Measurements from ENCODE around the gene RNF8. TPM values are rescaled to one million over a fixed set of nuclear protein-coding genes. Genes with fewer than 3 reads are reported as not detected.

Gene RNF8
- total and polyA plus RNA-seq, 2 of the 4 experiments (the other 2 are of a cell fraction) = 16.5 to 17.9 TPM

GRCh38 chr6:37315157-37315515 is 38.6 kb upstream of the RNF8 start:
- Histone ChIP-seq H3K27ac (ENCODE audit: insufficient read depth, low read length) (no peak overlapping the region), H3K9ac (ENCODE audit: low read depth, low read length) (no peak overlapping the region), H3K36me3 (ENCODE audit: control insufficient read depth, insufficient read depth, low read length) (peaks cover 55% of the 10 kb centered on the region), H2BK5ac (ENCODE audit: low read depth, low read length, poor library complexity, severe bottlenecking) (no peak overlapping the region), H3K4ac (ENCODE audit: low read depth, low read length) (no peak overlapping the region), H4K91ac (ENCODE audit: insufficient read depth, low read depth, low read length) (no peak overlapping the region), H2AK9ac (replicated peaks; ENCODE audit: low read depth, low read length, poor library complexity) (no peak overlapping the region), H3K18ac (ENCODE audit: low read depth, low read length) (no peak overlapping the region), H3K14ac (replicated peaks; ENCODE audit: low read depth, low read length) (no peak overlapping the region), H3K27me3 (ENCODE audit: control insufficient read depth, insufficient read depth, low read length) (no peaks in the 10 kb centered on the region), H2BK15ac (ENCODE audit: low read depth, low read length) (no peak overlapping the region), H2BK120ac (ENCODE audit: low read depth, low read length) (no peak overlapping the region), H4K5ac (ENCODE audit: low read depth, low read length) (no peak overlapping the region), H3K79me1 (ENCODE audit: low read depth in 1 of 2, low read length in 2 of 2) (peaks cover 0 to 7% of the 10 kb centered on the region in 2 experiments; a peak in 2 of 4 replicates), H4K20me1 (ENCODE audit: insufficient read depth, low read length) (peaks cover 9% of the 10 kb centered on the region; the same call in 1 of the 2 replicates), H4K8ac (ENCODE audit: low read depth in 2 of 2, low read length in 2 of 2) (no peak overlapping the region), H3K4me3 (ENCODE audit: insufficient read depth, low read depth, low read length) (no peak overlapping the region), H3K9me3 (ENCODE audit: control insufficient read depth, insufficient read depth, low read length) (no peaks in the 10 kb centered on the region), H3K56ac (ENCODE audit: extremely low read depth, insufficient read depth, low read length) (no peak overlapping the region), H3K9me1 (ENCODE audit: insufficient read depth, low read length) (peaks cover 24% of the 10 kb centered on the region), H3K4me2 (ENCODE audit: low read depth, low read length) (no peak overlapping the region), H3K23ac (ENCODE audit: low read depth, low read length) (no peak overlapping the region), H2AFZ (replicated peaks; ENCODE audit: low read length, poor library complexity) (no peak overlapping the region), H3K4me1 (ENCODE audit: control insufficient read depth, insufficient read depth, low read length) (peaks cover 11% of the 10 kb centered on the region), H2BK20ac (ENCODE audit: low read depth, low read length) (no peak overlapping the region), H2AK5ac (ENCODE audit: low read depth, low read length) (no peak overlapping the region)
- dilution Hi-C loops (cut with HindIII; ENCODE audit: low sequenced_read_pairs, unreplicated experiment) (no loop called here), intact Hi-C loops (cut with micrococcal nuclease) (no loop called here), in situ Hi-C loops (cut with MboI; ENCODE audit: low sequenced_read_pairs) (no loop called here)
- BruUV-seq (replicated peaks) = no TSS peak
- DNase-seq = no peak
- ChIA-PET POLR2A (ENCODE audit: unreplicated experiment) (no interaction called here), CTCF (interaction anchor here (1.5 kb wide), 3 partner anchors 9 to 105 kb away, joined by 3 to 6 read pairs (median 4); no protein-coding TSS in a partner anchor)
- WGBS, 2 experiments (ENCODE audit: extremely low coverage in 2 of 2, insufficient read length in 1 of 2) = no CpG with 5 or more reads among the region's 7 CpGs
- ATAC-seq (ENCODE audit: low read depth) = no peak
- TF ChIP-seq ELK1 (IDR thresholded peaks at IDR 0.05; ENCODE audit: borderline replicate concordance, low read depth, low read length) (no peak), CHD1 (IDR thresholded peaks at IDR 0.05; ENCODE audit: low read depth, low read length) (no peak), BHLHE40 (IDR thresholded peaks at IDR 0.05; ENCODE audit: low read depth, low read length) (no peak), SMC3 (IDR thresholded peaks at IDR 0.05; ENCODE audit: low read depth, low read length) (no peak), CTCF (conservative IDR thresholded peaks at IDR 0.05; ENCODE audit: low read depth, low read length) (no peak), NFE2L2 (IDR thresholded peaks at IDR 0.05; ENCODE audit: low read depth, low read length) (no peak), POLR2A (IDR thresholded peaks at IDR 0.05; ENCODE audit: low read depth, low read length) (no peak), FOS (IDR thresholded peaks at IDR 0.05; ENCODE audit: low read depth, low read length) (no peak), MXI1 (IDR thresholded peaks at IDR 0.05; ENCODE audit: borderline replicate concordance, low read depth, low read length) (no peak), RFX5 (IDR thresholded peaks at IDR 0.05; ENCODE audit: low read depth, low read length) (no peak), RCOR1 (IDR thresholded peaks at IDR 0.05; ENCODE audit: insufficient replicate concordance, low read length) (no peak), RAD21 (IDR thresholded peaks at IDR 0.05; ENCODE audit: low read length) (no peak), MAFK (IDR thresholded peaks at IDR 0.05; ENCODE audit: low read depth, low read length) (no peak), CEBPB (IDR thresholded peaks at IDR 0.05; ENCODE audit: low read depth, low read length) (no peak), MAZ (IDR thresholded peaks at IDR 0.05; ENCODE audit: borderline replicate concordance, low read depth, low read length) (no peak)
- TF ChIP-seq, protein P1, sequence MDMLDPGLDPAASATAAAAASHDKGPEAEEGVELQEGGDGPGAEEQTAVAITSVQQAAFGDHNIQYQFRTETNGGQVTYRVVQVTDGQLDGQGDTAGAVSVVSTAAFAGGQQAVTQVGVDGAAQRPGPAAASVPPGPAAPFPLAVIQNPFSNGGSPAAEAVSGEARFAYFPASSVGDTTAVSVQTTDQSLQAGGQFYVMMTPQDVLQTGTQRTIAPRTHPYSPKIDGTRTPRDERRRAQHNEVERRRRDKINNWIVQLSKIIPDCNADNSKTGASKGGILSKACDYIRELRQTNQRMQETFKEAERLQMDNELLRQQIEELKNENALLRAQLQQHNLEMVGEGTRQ (IDR thresholded peaks at IDR 0.05; ENCODE audit: low read depth, low read length) = no peak

Measured in IMR-90 (cell line).